IMR-90 (cell line): Measurements from ENCODE around the gene CALD1. TPM values are rescaled to one million over a fixed set of nuclear protein-coding genes. Genes with fewer than 3 reads are reported as not detected.

ENCODE experiments used
- ATAC-seq: fragments of 200-7000 bp; cut with Tn5 transposase; 2 replicates; pipeline ENCODE4 v1.9.1; 2020; ENCODE audit warnings: low read depth, mild to moderate bottlenecking, moderate library complexity
- BruUV-seq: library from RNA; stranded (reverse); fragments of 400-500 nt; replicated peaks from 2 replicates; lab custom pipeline; 2021; lab: Mats Ljungman, UMichigan
- CTCF ChIA-PET: fragments of 300-600 bp; formaldehyde crosslinking; extraction: SDS; loops from one replicate; lab custom pipeline; 2021; ENCODE audit warnings: antibody characterized with exemption; lab: Yijun Ruan, JAX
- POLR2A ChIA-PET: fragments of 300-600 bp; sonication (Branson Sonifier 250); formaldehyde crosslinking; loops from one replicate; lab custom pipeline; 2022; ENCODE audit warnings: antibody characterized with exemption; ENCODE audit not compliant: unreplicated experiment; lab: Charles Lee
- DNase-seq: peaks from one replicate; pipeline ENCODE4 v3.0.0; 2013
- H2AFZ ChIP-seq: replicated peaks from 2 replicates; pipeline ENCODE3; 2013; ENCODE audit warnings: low read length, mild to moderate bottlenecking; ENCODE audit not compliant: poor library complexity
- H2AK5ac ChIP-seq: 2 replicates; pipeline ENCODE4 v1.6.1; 2013; ENCODE audit warnings: low read depth, low read length, inconsistent platforms
- H2AK9ac ChIP-seq: replicated peaks from 2 replicates; pipeline ENCODE3; 2013; ENCODE audit warnings: mild to moderate bottlenecking, low read depth, low read length, moderate library complexity; ENCODE audit not compliant: poor library complexity
- H2BK120ac ChIP-seq: 2 replicates; pipeline ENCODE4 v1.6.1; 2013; ENCODE audit warnings: low read depth, low read length, inconsistent platforms
- H2BK15ac ChIP-seq: 3 replicates; pipeline ENCODE4 v1.6.1; 2013; ENCODE audit warnings: low read depth, low read length, inconsistent platforms
- H2BK20ac ChIP-seq: 2 replicates; pipeline ENCODE4 v1.6.1; 2013; ENCODE audit warnings: low read depth, mild to moderate bottlenecking, inconsistent platforms, low read length, moderate library complexity
- H2BK5ac ChIP-seq: 2 replicates; pipeline ENCODE4 v1.6.1; 2013; ENCODE audit warnings: mild to moderate bottlenecking, low read depth, low read length, inconsistent platforms; ENCODE audit not compliant: poor library complexity, severe bottlenecking
- H3K14ac ChIP-seq: replicated peaks from 2 replicates; pipeline ENCODE4 v1.6.1; 2013; ENCODE audit warnings: low read depth, low read length, inconsistent platforms
- H3K18ac ChIP-seq: 2 replicates; pipeline ENCODE4 v1.6.1; 2013; ENCODE audit warnings: low read depth, low read length, control low read depth
- H3K23ac ChIP-seq: 2 replicates; pipeline ENCODE4 v1.6.1; 2013; ENCODE audit warnings: low read depth, low read length, inconsistent platforms
- H3K27ac ChIP-seq: 2 replicates; pipeline ENCODE4 v1.5.1; 2013; ENCODE audit warnings: mild to moderate bottlenecking, control low read depth, low read length; ENCODE audit not compliant: insufficient read depth
- H3K27me3 ChIP-seq: 2 replicates; pipeline ENCODE4 v1.6.1; 2013; ENCODE audit warnings: low read length; ENCODE audit not compliant: control insufficient read depth, insufficient read depth
- H3K36me3 ChIP-seq: 2 replicates; pipeline ENCODE4 v1.6.1; 2013; ENCODE audit warnings: low read length, mixed read lengths; ENCODE audit not compliant: control insufficient read depth, insufficient read depth
- H3K4ac ChIP-seq: 2 replicates; pipeline ENCODE4 v1.6.1; 2013; ENCODE audit warnings: low read depth, low read length, inconsistent platforms
- H3K4me1 ChIP-seq: 2 replicates; pipeline ENCODE4 v1.6.1; 2013; ENCODE audit warnings: low read length, mixed read lengths; ENCODE audit not compliant: control insufficient read depth, insufficient read depth
- H3K4me2 ChIP-seq: 2 replicates; pipeline ENCODE4 v1.6.1; 2013; ENCODE audit warnings: low read depth, mild to moderate bottlenecking, control low read depth, low read length, moderate library complexity
- H3K4me3 ChIP-seq: 2 replicates; pipeline ENCODE4 v1.5.1; 2013; ENCODE audit warnings: low read depth, mild to moderate bottlenecking, control low read depth, low read length, moderate library complexity; ENCODE audit not compliant: insufficient read depth
- H3K56ac ChIP-seq: 2 replicates; pipeline ENCODE4 v1.6.1; 2013; ENCODE audit warnings: low read length, inconsistent platforms; ENCODE audit not compliant: insufficient read depth; ENCODE audit errors: extremely low read depth
- H3K79me1 ChIP-seq, 2 experiments: 2 replicates each; pipeline ENCODE4 v1.6.1; 2013; ENCODE audit warnings: low read length in 2 of 2, inconsistent platforms in 1 of 2, low read depth in 1 of 2
- H3K9ac ChIP-seq: 2 replicates; pipeline ENCODE4 v1.6.1; 2013; ENCODE audit warnings: low read depth, low read length, control low read depth
- H3K9me1 ChIP-seq: 2 replicates; pipeline ENCODE4 v1.6.1; 2013; ENCODE audit warnings: low read length, inconsistent platforms; ENCODE audit not compliant: insufficient read depth
- H3K9me3 ChIP-seq: 2 replicates; pipeline ENCODE4 v1.6.1; 2013; ENCODE audit warnings: low read length; ENCODE audit not compliant: control insufficient read depth, insufficient read depth
- H4K20me1 ChIP-seq: 2 replicates; pipeline ENCODE4 v1.6.1; 2013; ENCODE audit warnings: low read length, inconsistent platforms; ENCODE audit not compliant: insufficient read depth
- H4K5ac ChIP-seq: 2 replicates; pipeline ENCODE4 v1.6.1; 2013; ENCODE audit warnings: mild to moderate bottlenecking, low read depth, low read length, control low read depth
- H4K8ac ChIP-seq, 2 experiments: 2 replicates each; pipeline ENCODE4 v1.6.1; 2013; ENCODE audit warnings: low read depth in 2 of 2, low read length in 2 of 2, control low read depth in 1 of 2, inconsistent platforms in 1 of 2
- H4K91ac ChIP-seq: 2 replicates; pipeline ENCODE4 v1.6.1; 2013; ENCODE audit warnings: low read depth, low read length, inconsistent platforms; ENCODE audit not compliant: insufficient read depth
- BHLHE40 ChIP-seq: fragments of 150-350 bp; IDR thresholded peaks from 2 replicates; pipeline ENCODE4 v1.6.1; 2016; ENCODE audit warnings: mild to moderate bottlenecking, low read depth, low read length
- CEBPB ChIP-seq: IDR thresholded peaks from 2 replicates; pipeline ENCODE4 v1.6.1; 2012; ENCODE audit warnings: low read depth, low read length, improper control_type of control experiment
- CHD1 ChIP-seq: IDR thresholded peaks from 2 replicates; pipeline ENCODE4 v1.6.1; 2012; ENCODE audit warnings: low read depth, low read length, improper control_type of control experiment
- FOS ChIP-seq: fragments of 150-350 bp; IDR thresholded peaks from 2 replicates; pipeline ENCODE4 v1.6.1; 2016; ENCODE audit warnings: low read depth, low read length
- MAFK ChIP-seq: IDR thresholded peaks from 2 replicates; pipeline ENCODE4 v1.6.1; 2012; ENCODE audit warnings: low read depth, low read length, improper control_type of control experiment
- MXI1 ChIP-seq: IDR thresholded peaks from 2 replicates; pipeline ENCODE4 v1.6.1; 2012; ENCODE audit warnings: low read depth, mild to moderate bottlenecking, low read length, moderate library complexity, borderline replicate concordance
- POLR2A ChIP-seq: IDR thresholded peaks from 2 replicates; pipeline ENCODE4 v1.6.1; 2012; ENCODE audit warnings: mild to moderate bottlenecking, low read depth, low read length
- RAD21 ChIP-seq: IDR thresholded peaks from 2 replicates; pipeline ENCODE4 v1.6.1; 2012; ENCODE audit warnings: low read length, improper control_type of control experiment
- RCOR1 ChIP-seq: IDR thresholded peaks from 2 replicates; pipeline ENCODE4 v1.6.1; 2012; ENCODE audit warnings: mild to moderate bottlenecking, low read length, improper control_type of control experiment; ENCODE audit not compliant: insufficient replicate concordance
- RFX5 ChIP-seq: IDR thresholded peaks from 2 replicates; pipeline ENCODE4 v1.8.0; 2012; ENCODE audit warnings: low read depth, mild to moderate bottlenecking, low read length, moderate library complexity
- SMC3 ChIP-seq: fragments of 150-350 bp; IDR thresholded peaks from 2 replicates; pipeline ENCODE4 v1.6.1; 2016; ENCODE audit warnings: low read depth, mild to moderate bottlenecking, antibody characterized with exemption, low read length, moderate library complexity
- WGBS, 2 experiments: methylation state at CpG; one replicate each; pipeline versions ENCODE4 v1.1.5 to v1.1.7; 2013; ENCODE audit warnings: missing lambda C conversion rate in 2 of 2; ENCODE audit not compliant: insufficient read length in 1 of 2; ENCODE audit errors: extremely low coverage in 2 of 2; 5-methylcytosine and 5-hydroxymethylcytosine counted together
- dilution Hi-C: fragments of 300-500 bp; cut with HindIII; formaldehyde crosslinking; loops from one replicate; pipeline ENCODE4 v1.14.3; 2018; ENCODE audit warnings: low sequenced_read_pairs; ENCODE audit not compliant: unreplicated experiment
- in situ Hi-C: fragments of 300-500 bp; cut with MboI; formaldehyde crosslinking; loops from 3 replicates; pipeline ENCODE4 v1.14.3; 2019; ENCODE audit warnings: low sequenced_read_pairs, inconsistent platforms, mixed read lengths
- intact Hi-C: fragments of 100-400 bp; cut with micrococcal nuclease; formaldehyde crosslinking; loops from 2 replicates; pipeline ENCODE4 v1.10.0; 2022
- polyA plus RNA-seq, 3 experiments: library from polyadenylated mRNA; depleted of rRNA; stranded (reverse); fragments of >200 nt; gene quantifications; 2 replicates each; pipeline ENCODE4 v1.2.3, GENCODE V29; 2012; ENCODE audit warnings: low replicate concordance in 1 of 3
- total RNA-seq: library from RNA; depleted of rRNA; stranded (reverse); fragments of >200 nt; gene quantifications from 2 replicates; pipeline ENCODE4 v1.2.3, GENCODE V29; 2012
- TF ChIP-seq, protein P1 (sequence below): fragments of 150-350 bp; IDR thresholded peaks from 2 replicates; pipeline ENCODE4 v1.6.1; 2017; ENCODE audit warnings: mild to moderate bottlenecking, antibody characterized with exemption, low read length, low read depth
- TF ChIP-seq, protein P2 (sequence below): fragments of 150-350 bp; IDR thresholded peaks from 2 replicates; pipeline ENCODE4 v1.6.1; 2016; ENCODE audit warnings: low read depth, mild to moderate bottlenecking, low read length, moderate library complexity, borderline replicate concordance
- TF ChIP-seq, protein P3 (sequence below): conservative IDR thresholded peaks from 2 replicates; pipeline ENCODE4 v1.5.1; 2012; ENCODE audit warnings: mild to moderate bottlenecking, low read depth, low read length, improper control_type of control experiment

Gene CALD1
- total and polyA plus RNA-seq, 2 of the 4 experiments (the other 2 are of a cell fraction): 375 to 487 TPM

DNA sequence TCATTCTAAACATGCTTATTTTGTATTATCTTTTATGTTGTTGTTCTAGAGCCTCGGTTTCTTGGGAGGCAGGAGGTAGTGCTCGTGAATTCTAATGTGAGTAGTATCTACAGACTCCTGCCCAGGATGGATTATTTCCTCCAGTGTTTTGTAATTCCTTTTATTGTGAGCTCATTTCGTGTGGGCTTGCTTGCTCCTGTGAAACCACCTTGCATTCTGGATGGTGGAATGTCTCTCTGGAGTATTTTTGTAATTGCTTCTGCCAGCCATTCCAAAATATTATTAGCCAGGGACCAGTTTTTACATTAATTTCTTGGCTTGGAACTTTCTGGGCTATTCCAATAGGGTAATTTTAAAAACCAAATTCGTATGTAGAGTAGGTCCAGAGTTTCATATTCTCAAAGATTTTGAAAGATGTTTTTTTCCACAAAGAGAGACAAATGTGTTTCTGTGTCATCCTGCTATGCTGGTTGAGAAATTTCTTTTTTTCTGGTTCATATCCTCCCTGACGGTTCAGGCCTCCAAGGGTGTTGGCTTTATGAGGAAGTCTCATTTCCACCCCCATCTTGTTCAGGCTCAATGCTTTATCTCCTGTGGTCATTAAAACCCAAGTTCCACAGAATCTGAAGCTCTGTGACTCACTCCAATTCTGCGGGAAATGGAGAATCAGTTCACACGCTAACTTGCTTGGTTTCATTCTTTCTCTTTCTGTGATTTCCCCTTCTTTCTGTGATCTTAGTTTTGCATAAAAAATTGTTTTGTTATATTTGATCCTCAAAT, 41.7 kb upstream of the CALD1 start:
- ATAC-seq (no peak; the same call in 1 of the 2 replicates), DNase-seq (peak; percentile 83)
- no peaks in the 10 kb centered on the region for H4K20me1 ChIP-seq
- H4K91ac ChIP-seq: peak overlapping the region; percentile 58
- peaks cover 3% of the 10 kb centered on the region; the same call in 1 of the 2 replicates for H3K9me1 ChIP-seq
- POLR2A ChIA-PET: no interaction called here
- H4K5ac ChIP-seq: peak overlapping the region; percentile 57; the same call in 1 of the 2 replicates
- intact Hi-C loops (no loop called here), in situ Hi-C loops (no loop called here), dilution Hi-C loops (no loop called here)
- no peak overlapping the region for H3K4me3 ChIP-seq
- no peaks in the 10 kb centered on the region for H3K9me3 ChIP-seq
- CTCF ChIA-PET: interaction anchor here (0.6 kb wide), 1 partner anchor 471 kb away, joined by 3 read pairs; no protein-coding TSS in a partner anchor
- no TSS peak for BruUV-seq
- H3K4me1 ChIP-seq: peaks cover 13% of the 10 kb centered on the region
- peak overlapping the region; percentile 83 for H2BK20ac ChIP-seq
- peak overlapping the region; percentile 50; the same call in 1 of the 2 replicates for H3K23ac ChIP-seq
- no peak overlapping the region for H2AFZ ChIP-seq
- H3K79me1 ChIP-seq: 0 out of 4 replicates have a peak, but pooled peaks cover 0 to 7% of the 10 kb centered on the region in 2 experiments
- peak overlapping the region; percentile 75 for H2AK5ac ChIP-seq
- H2BK15ac ChIP-seq: peak overlapping the region; percentile 26; the same call in 1 of the 3 replicates
- peak overlapping the region; percentile 67; the same call in 1 of the 2 replicates for H3K4me2 ChIP-seq
- WGBS, 2 experiments: no CpG with 5 or more reads among the region's 7 CpGs
- no peaks in the 10 kb centered on the region for H3K27me3 ChIP-seq
- peak overlapping the region; percentile 90 for H2BK5ac ChIP-seq
- peak overlapping the region in 1 of 2 experiments; percentile 65; a peak in 2 of 4 replicates for H4K8ac ChIP-seq
- H3K56ac ChIP-seq: peak overlapping the region; percentile 72
- H2AK9ac ChIP-seq: no peak overlapping the region
- peak overlapping the region; percentile 73 for H3K14ac ChIP-seq
- peak overlapping the region; percentile 73; the same call in 1 of the 2 replicates for H3K18ac ChIP-seq
- peak overlapping the region; percentile 19; the same call in 1 of the 2 replicates for H3K27ac ChIP-seq
- peak overlapping the region; percentile 94 for H2BK120ac ChIP-seq
- no peaks in the 10 kb centered on the region for H3K36me3 ChIP-seq
- no peak overlapping the region for H3K9ac ChIP-seq
- H3K4ac ChIP-seq: peak overlapping the region; percentile 63
- TF ChIP-seq BHLHE40 (no peak), RCOR1 (no peak), FOS (no peak), MXI1 (no peak), SMC3 (no peak), RAD21 (no peak), POLR2A (no peak), CEBPB (no peak), RFX5 (no peak), CHD1 (no peak), MAFK (no peak)
- TF ChIP-seq, protein P1, sequence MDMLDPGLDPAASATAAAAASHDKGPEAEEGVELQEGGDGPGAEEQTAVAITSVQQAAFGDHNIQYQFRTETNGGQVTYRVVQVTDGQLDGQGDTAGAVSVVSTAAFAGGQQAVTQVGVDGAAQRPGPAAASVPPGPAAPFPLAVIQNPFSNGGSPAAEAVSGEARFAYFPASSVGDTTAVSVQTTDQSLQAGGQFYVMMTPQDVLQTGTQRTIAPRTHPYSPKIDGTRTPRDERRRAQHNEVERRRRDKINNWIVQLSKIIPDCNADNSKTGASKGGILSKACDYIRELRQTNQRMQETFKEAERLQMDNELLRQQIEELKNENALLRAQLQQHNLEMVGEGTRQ: no peak
- TF ChIP-seq, protein P2, sequence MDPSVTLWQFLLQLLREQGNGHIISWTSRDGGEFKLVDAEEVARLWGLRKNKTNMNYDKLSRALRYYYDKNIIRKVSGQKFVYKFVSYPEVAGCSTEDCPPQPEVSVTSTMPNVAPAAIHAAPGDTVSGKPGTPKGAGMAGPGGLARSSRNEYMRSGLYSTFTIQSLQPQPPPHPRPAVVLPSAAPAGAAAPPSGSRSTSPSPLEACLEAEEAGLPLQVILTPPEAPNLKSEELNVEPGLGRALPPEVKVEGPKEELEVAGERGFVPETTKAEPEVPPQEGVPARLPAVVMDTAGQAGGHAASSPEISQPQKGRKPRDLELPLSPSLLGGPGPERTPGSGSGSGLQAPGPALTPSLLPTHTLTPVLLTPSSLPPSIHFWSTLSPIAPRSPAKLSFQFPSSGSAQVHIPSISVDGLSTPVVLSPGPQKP: no peak
- TF ChIP-seq, protein P3, sequence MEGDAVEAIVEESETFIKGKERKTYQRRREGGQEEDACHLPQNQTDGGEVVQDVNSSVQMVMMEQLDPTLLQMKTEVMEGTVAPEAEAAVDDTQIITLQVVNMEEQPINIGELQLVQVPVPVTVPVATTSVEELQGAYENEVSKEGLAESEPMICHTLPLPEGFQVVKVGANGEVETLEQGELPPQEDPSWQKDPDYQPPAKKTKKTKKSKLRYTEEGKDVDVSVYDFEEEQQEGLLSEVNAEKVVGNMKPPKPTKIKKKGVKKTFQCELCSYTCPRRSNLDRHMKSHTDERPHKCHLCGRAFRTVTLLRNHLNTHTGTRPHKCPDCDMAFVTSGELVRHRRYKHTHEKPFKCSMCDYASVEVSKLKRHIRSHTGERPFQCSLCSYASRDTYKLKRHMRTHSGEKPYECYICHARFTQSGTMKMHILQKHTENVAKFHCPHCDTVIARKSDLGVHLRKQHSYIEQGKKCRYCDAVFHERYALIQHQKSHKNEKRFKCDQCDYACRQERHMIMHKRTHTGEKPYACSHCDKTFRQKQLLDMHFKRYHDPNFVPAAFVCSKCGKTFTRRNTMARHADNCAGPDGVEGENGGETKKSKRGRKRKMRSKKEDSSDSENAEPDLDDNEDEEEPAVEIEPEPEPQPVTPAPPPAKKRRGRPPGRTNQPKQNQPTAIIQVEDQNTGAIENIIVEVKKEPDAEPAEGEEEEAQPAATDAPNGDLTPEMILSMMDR: no peak
